ENCODE measurements around the gene ANKRD9. TPM values are rescaled to one million over a fixed set of nuclear protein-coding genes. Genes with fewer than 3 reads are reported as not detected.
A peak's percentile ranks its signal among the peaks of the same experiment; 100 is the strongest.

The ANKRD9 gene
- total and polyA plus RNA-seq, 2 of the 13 experiments (the other 11 are each of a cell fraction or from before 2014, with no cell fraction given), result 10.0 to 15.0 TPM

DNA sequence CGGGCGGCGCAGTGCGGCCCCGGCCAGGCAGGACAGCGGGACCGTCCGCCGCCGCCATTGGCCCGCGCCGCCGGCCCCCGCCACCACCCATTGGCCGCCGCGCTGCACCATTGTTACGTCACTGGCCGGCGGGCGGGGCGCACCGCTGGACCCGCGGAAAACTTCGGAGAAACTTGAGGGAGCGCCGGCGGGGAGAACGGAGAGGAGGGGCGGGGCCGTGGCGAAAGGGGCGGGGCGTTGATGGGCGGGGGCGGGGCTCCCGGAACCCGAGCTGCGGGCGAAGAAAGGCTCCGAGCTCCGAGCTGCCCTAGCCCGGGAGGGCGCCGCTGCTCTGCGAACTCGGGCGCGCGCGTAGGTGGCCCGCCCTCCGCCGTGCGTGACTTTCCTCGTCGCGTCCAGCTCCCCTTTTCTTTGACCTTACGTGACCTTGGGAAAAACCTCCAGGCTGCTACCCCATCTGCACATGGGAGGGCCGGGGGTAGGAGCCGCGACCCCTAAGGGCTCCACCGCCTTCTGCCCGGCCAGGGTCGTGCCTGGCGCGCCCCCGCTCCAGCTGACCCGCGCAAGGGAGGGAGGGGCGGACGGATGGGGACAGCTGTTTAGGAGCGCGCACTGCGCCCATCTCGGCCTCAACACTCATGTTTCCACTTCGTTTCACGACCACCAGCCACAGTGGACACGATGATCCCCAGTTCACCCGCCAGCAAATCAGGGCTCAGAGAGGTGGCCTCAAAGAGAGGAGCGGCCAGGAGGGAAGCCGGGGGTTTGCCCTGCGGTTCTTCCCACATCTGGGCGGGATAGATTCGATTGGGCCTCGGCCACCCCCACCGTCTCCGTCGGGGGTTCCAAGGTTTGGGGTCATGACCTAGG is at the start of gene ANKRD9 (continued):
- TF ChIP-seq HOXA7 (CRISPR knock-in tag; IDR thresholded peaks at IDR 0.05) (no peak), ESRRA (CRISPR knock-in tag; IDR thresholded peaks at IDR 0.05; ENCODE audit: low read depth) (peak; percentile 61; the same call in 1 of the 2 replicates), SNRNP70 (IDR thresholded peaks at IDR 0.05; ENCODE audit: low read depth, low read length) (no peak), NRL (CRISPR knock-in tag; IDR thresholded peaks at IDR 0.05; ENCODE audit: borderline replicate concordance) (peak; percentile 81; the same call in 1 of the 2 replicates), RNF2 (conservative IDR thresholded peaks at IDR 0.05; ENCODE audit: low read depth) (no peak), ATF1 (CRISPR knock-in tag; IDR thresholded peaks at IDR 0.05) (no peak), FOXC1 (CRISPR knock-in tag; IDR thresholded peaks at IDR 0.05; ENCODE audit: borderline replicate concordance) (no peak; the same call in 1 of the 2 replicates), ZNF547 (CRISPR knock-in tag; IDR thresholded peaks at IDR 0.05) (0 out of 2 replicates have a peak, but pooled peaks have one; percentile 37), ZNF598 (CRISPR knock-in tag; IDR thresholded peaks at IDR 0.05; ENCODE audit: borderline replicate concordance) (no peak), ASH2L (IDR thresholded peaks at IDR 0.05; ENCODE audit: insufficient read length, low read depth, low read length) (no peak), RFXAP (CRISPR knock-in tag; IDR thresholded peaks at IDR 0.05; ENCODE audit: borderline replicate concordance) (0 out of 2 replicates have a peak, but pooled peaks have one; percentile 57), DR1 (CRISPR knock-in tag; IDR thresholded peaks at IDR 0.05) (no peak), ZNF33A (CRISPR knock-in tag; IDR thresholded peaks at IDR 0.05; ENCODE audit: borderline replicate concordance) (no peak), ZNF234 (CRISPR knock-in tag; conservative IDR thresholded peaks at IDR 0.05) (no peak)
- TF ChIP-seq, protein P1, sequence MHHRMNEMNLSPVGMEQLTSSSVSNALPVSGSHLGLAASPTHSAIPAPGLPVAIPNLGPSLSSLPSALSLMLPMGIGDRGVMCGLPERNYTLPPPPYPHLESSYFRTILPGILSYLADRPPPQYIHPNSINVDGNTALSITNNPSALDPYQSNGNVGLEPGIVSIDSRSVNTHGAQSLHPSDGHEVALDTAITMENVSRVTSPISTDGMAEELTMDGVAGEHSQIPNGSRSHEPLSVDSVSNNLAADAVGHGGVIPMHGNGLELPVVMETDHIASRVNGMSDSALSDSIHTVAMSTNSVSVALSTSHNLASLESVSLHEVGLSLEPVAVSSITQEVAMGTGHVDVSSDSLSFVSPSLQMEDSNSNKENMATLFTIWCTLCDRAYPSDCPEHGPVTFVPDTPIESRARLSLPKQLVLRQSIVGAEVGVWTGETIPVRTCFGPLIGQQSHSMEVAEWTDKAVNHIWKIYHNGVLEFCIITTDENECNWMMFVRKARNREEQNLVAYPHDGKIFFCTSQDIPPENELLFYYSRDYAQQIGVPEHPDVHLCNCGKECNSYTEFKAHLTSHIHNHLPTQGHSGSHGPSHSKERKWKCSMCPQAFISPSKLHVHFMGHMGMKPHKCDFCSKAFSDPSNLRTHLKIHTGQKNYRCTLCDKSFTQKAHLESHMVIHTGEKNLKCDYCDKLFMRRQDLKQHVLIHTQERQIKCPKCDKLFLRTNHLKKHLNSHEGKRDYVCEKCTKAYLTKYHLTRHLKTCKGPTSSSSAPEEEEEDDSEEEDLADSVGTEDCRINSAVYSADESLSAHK (CRISPR knock-in tag; IDR thresholded peaks at IDR 0.05; ENCODE audit: borderline replicate concordance), result no peak
- TF ChIP-seq, protein P2, sequence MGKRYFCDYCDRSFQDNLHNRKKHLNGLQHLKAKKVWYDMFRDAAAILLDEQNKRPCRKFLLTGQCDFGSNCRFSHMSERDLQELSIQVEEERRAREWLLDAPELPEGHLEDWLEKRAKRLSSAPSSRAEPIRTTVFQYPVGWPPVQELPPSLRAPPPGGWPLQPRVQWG (CRISPR knock-in tag; IDR thresholded peaks at IDR 0.05; ENCODE audit: borderline replicate concordance, low read depth), result no peak
- TF ChIP-seq, protein P3, sequence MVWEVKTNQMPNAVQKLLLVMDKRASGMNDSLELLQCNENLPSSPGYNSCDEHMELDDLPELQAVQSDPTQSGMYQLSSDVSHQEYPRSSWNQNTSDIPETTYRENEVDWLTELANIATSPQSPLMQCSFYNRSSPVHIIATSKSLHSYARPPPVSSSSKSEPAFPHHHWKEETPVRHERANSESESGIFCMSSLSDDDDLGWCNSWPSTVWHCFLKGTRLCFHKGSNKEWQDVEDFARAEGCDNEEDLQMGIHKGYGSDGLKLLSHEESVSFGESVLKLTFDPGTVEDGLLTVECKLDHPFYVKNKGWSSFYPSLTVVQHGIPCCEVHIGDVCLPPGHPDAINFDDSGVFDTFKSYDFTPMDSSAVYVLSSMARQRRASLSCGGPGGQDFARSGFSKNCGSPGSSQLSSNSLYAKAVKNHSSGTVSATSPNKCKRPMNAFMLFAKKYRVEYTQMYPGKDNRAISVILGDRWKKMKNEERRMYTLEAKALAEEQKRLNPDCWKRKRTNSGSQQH (CRISPR knock-in tag; IDR thresholded peaks at IDR 0.05; ENCODE audit: low read depth), result no peak
- TF ChIP-seq, protein P4, sequence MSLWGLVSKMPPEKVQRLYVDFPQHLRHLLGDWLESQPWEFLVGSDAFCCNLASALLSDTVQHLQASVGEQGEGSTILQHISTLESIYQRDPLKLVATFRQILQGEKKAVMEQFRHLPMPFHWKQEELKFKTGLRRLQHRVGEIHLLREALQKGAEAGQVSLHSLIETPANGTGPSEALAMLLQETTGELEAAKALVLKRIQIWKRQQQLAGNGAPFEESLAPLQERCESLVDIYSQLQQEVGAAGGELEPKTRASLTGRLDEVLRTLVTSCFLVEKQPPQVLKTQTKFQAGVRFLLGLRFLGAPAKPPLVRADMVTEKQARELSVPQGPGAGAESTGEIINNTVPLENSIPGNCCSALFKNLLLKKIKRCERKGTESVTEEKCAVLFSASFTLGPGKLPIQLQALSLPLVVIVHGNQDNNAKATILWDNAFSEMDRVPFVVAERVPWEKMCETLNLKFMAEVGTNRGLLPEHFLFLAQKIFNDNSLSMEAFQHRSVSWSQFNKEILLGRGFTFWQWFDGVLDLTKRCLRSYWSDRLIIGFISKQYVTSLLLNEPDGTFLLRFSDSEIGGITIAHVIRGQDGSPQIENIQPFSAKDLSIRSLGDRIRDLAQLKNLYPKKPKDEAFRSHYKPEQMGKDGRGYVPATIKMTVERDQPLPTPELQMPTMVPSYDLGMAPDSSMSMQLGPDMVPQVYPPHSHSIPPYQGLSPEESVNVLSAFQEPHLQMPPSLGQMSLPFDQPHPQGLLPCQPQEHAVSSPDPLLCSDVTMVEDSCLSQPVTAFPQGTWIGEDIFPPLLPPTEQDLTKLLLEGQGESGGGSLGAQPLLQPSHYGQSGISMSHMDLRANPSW (CRISPR knock-in tag; IDR thresholded peaks at IDR 0.05; ENCODE audit: borderline replicate concordance), result no peak
- TF ChIP-seq, protein P5, sequence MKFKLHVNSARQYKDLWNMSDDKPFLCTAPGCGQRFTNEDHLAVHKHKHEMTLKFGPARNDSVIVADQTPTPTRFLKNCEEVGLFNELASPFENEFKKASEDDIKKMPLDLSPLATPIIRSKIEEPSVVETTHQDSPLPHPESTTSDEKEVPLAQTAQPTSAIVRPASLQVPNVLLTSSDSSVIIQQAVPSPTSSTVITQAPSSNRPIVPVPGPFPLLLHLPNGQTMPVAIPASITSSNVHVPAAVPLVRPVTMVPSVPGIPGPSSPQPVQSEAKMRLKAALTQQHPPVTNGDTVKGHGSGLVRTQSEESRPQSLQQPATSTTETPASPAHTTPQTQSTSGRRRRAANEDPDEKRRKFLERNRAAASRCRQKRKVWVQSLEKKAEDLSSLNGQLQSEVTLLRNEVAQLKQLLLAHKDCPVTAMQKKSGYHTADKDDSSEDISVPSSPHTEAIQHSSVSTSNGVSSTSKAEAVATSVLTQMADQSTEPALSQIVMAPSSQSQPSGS (CRISPR knock-in tag; IDR thresholded peaks at IDR 0.05), result peak; percentile 38; the same call in 1 of the 2 replicates
